Measurements from ENCODE around the gene FHL2.

The FHL2 gene

DNA sequence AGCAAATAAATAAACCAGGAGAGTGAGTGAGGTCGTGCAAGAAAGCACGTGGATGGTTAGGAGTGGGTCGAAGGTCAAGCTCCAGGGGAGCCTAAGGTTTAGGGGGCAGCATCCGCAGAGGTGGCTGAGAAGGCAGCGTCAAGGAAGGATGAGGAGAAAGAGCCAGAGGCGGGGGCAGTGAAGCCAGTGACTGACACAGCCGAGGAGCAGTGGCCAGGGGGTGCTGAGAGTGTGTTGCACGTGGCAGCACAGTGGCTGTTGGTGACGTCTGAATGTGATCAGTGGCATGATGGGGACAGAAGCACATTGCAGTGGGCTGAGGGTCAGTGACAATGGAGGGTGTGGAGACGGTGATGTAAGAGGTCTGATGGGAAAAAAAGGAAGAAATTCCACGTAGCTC is 13.7 kb upstream of the FHL2 start:
- TF ChIP-seq CTCF (IDR thresholded peaks at IDR 0.05; ENCODE audit: low read depth, low read length, missing control alignments): no peak
- DNase-seq (ENCODE audit: extremely low read depth, low read depth): no peak
- no peak overlapping the region for H3K4me3 ChIP-seq (replicated peaks; ENCODE audit: low read depth, low read length)

- no peak for TF ChIP-seq CTCF (IDR thresholded peaks at IDR 0.05; ENCODE audit: low read depth, low read length, missing control alignments)
- no peak for DNase-seq (ENCODE audit: extremely low read depth, low read depth)
Observed at GRCh38 chr2:105411720-105412407, 13.0 kb upstream of the FHL2 start.

GRCh38 chr2:105410554-105410953 is 11.7 kb upstream of the FHL2 start:
- H3K4me3 ChIP-seq (replicated peaks; ENCODE audit: low read depth, low read length): no peak overlapping the region
- TF ChIP-seq CTCF (IDR thresholded peaks at IDR 0.05; ENCODE audit: low read depth, low read length, missing control alignments): no peak
- DNase-seq (ENCODE audit: extremely low read depth, low read depth): no peak

More at GRCh38 chr2:105411720-105412407, 13.0 kb upstream of the FHL2 start:
- no peak overlapping the region for H3K4me3 ChIP-seq (replicated peaks; ENCODE audit: low read depth, low read length)

- no peak overlapping the region for H3K4me3 ChIP-seq (replicated peaks; ENCODE audit: low read depth, low read length)
- no peak for DNase-seq (ENCODE audit: extremely low read depth, low read depth)
- no peak for TF ChIP-seq CTCF (IDR thresholded peaks at IDR 0.05; ENCODE audit: low read depth, low read length, missing control alignments)
Observed at GRCh38 chr2:105409717-105410116, 10.9 kb upstream of the FHL2 start.

DNA sequence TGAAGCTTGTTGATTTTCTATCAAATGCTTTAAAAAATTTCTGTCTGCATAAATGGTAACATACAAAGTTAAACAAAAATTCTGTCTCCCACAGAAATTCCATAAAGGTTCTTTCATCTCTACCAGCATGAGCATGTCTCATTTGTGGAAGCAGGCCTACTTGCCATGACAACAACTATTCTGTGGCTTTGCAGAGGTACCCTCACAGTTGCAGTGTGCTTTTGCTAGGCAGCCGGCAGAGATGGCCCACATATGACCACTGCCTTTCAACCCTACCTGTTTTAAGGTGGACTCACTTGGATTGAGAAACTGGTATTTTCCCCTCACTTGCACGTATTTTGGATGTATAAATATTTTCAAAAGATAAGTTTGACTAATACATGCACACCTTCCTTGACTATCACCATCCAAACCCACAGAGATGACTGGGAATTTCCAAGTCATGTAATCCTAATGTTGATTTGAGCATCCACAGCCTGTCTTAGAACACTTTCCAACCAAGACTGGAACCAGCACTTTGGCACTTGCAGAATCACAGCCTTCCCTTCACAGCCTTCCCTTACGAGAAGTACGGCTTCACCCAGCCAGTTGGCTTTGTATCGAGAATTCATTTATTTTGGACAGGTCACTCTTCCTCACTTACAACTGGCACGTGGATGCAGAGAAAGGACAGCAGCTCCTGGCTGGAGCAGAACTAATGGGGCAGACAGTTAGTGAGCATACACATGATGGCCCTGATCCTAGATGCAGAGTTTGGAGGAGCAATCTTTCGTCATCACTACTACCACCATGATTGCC is 9.3 kb upstream of the FHL2 start:
- H3K4me3 ChIP-seq (replicated peaks; ENCODE audit: low read depth, low read length): no peak overlapping the region
- TF ChIP-seq CTCF (IDR thresholded peaks at IDR 0.05; ENCODE audit: low read depth, low read length, missing control alignments): no peak
- DNase-seq (ENCODE audit: extremely low read depth, low read depth): no peak

DNA sequence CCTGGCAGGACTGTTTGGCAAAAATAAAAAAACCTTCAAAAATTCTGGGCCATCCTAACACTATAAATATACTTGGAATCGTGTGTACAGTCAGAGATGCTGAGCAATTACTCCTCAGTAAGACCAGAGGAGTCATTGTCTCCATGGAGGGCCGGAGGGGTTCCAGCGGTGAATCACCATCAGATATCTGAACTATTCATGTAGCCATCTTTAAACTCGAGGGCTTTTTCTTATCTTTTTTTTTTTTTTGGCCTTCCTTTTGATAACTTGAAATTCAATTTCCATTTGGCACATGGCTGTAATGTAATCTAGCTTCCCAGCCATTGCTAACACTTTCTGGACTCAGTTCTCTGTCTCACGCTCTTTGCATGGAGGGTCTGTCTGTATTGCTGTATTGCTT is 7.4 kb upstream of the FHL2 start:
- H3K4me3 ChIP-seq (replicated peaks; ENCODE audit: low read depth, low read length): no peak overlapping the region
- TF ChIP-seq CTCF (IDR thresholded peaks at IDR 0.05; ENCODE audit: low read depth, low read length, missing control alignments): no peak
- DNase-seq (ENCODE audit: extremely low read depth, low read depth): no peak
